Lower leg skin (tissue), 3 donors: ENCODE measurements around the gene EXOC1.

Source experiments
- CTCF ChIP-seq, 3 donors: fragments of 450-650 bp; IDR thresholded peaks; one replicate each; pipeline ENCODE4 v1.5.1; 2016; ENCODE audit warnings: antibody characterized with exemption in 3 of 3, mild to moderate bottlenecking in 3 of 3, moderate library complexity in 2 of 3
- POLR2A ChIP-seq, 2 donors: fragments of 450-650 bp; IDR thresholded peaks; one replicate each; pipeline ENCODE4 v1.6.1; 2016 to 2017; ENCODE audit warnings: antibody characterized with exemption in 2 of 2, mild to moderate bottlenecking in 1 of 2, moderate library complexity in 1 of 2

GRCh38 chr4:55932511-55932910, 79.1 kb downstream of the EXOC1 start:
- TF ChIP-seq CTCF (IDR thresholded peaks at IDR 0.05) (no peak), POLR2A (IDR thresholded peaks at IDR 0.05) (no peak)
